GM19328 (cell line): Measurements from ENCODE around the gene DRD5.

Source experiments
- ATAC-seq: cut with Tn5 transposase; IDR thresholded peaks from one replicate; pipeline ENCODE4 v1.9.1; 2021; ENCODE audit warnings: mild to moderate bottlenecking, moderate library complexity; ENCODE audit not compliant: unreplicated experiment

DRD5 gene

DNA sequence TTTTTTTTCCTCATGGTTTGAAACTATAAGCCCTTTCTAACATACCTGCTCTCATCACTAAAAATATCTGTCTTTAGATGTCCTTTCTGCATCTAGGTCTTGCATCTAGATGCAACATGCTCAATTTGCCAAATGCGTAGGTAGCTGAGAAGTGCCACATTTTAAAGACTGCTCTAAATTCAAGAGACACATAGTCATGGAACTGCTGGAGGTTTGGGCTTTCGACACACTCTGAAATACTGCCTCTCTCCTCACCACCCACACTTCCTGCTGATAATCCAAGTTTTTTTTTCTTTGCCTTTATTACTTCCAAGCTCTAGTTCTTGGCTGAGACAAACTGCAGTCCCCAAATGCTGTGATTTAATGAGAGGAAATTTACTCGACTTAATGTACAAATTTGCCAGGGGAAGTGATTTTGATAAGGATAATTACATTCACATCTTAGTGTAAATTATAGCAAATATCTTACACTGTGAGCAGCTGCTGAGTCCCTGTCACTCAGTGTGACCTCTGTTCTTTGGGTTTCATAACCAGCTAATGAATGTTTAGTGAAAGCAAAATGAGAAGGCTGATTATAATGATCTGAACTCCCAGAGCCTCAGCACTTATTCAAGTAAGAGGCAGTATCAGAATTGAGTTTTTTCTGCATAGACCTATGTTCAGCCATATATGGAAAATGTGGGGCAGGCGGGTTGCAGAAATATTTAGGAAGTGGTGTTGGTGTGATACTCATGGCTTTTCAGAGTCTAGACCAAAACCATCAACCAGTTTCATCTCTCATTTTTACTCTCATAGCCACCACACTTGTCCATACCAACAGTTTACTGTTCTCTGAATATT, 31.3 kb downstream of the DRD5 start:
- ATAC-seq: peak; percentile 78

DNA sequence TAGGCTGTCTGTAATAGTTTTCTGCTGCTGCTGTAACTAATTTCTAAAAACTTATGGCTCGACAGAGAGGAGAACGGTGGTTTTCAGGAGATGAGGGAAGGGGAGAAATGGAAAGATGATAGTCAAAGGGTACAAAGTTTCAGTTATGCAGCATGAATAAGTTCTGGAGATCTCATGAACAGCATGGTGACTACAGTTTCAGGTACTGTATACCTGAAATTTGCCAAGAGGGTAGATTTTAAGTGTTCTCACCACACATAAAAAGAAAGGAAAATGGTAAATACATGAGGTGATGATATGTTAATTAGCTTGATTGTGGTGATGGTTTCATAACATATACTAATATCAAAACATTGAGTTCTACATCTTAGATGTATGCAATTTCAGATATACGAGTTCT, 34.9 kb downstream of the DRD5 start:
- ATAC-seq: no peak

DNA sequence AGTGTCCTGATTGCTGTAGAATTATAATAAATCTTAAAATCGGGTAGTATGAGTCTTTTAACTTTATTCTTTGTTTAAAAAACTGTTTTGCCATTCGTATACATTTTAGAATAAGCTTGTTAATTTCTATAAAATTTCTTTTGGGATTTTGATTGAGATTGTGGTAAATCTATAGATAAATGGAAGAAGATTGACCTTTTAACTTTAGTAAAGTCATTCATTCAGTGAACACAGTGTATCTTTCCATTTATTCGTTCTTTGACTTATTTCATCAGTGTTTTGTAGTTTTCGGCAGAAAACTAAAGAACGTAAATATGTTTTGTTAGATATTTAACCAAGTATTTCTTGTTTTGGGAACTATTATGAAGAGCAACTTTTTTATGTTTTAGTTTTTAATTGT, 38.9 kb downstream of the DRD5 start:
- ATAC-seq: no peak

DNA sequence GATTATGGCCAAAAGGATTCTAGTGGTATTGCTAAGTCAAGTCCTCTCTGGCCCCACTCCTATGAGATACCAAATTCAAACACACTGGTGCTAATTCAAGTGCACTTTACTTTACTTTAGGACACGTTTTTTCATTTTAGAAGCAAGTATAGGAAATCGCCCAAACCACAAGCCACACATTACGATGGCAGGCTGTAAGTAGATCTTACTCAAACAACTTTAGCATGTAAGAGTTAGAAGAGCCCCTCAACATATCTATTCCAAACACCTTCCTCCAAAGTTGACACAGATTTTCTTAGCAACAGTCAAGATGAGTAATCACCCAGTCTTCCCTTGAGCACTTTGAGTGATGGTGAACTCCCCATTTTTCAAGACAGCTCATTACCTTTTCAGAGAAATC, 43.6 kb downstream of the DRD5 start:
- no peak for ATAC-seq

DNA sequence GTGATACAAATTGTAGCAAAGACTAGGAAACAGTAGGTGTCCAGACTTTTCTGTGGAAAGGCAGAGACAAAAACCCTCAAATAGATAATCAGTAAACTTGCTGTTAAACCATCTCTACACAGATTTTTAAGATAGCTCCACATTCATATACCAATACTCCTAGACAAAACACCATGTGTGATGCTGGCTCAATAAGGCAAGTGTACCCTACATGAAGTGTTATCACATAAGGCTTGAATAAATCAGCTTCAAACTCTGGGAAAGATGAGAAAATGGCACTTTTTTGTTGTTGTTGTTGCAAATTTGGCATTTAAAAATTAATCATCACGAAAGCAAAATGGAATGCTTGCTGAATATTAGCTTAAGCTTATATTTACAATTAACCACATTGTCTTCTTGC, 45.1 kb downstream of the DRD5 start:
- no peak for ATAC-seq

DNA sequence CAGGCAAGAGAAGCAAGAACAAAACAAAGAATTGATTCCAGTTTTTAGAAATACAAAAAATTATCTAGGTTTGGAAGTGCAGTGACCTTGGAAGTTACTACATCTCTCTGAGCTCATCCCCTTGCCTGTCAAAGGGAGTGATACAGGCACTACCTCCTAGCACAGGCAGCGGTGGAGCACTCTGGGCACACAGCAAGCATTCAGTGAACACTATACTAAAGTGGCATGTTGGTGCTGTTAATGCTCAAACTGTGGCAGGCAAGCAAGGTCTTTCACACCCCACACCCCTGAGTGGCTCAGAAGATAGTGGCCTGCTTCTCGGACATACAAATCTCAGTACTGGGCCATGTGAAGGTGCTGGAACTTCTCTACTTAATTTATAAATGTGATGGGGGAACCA, 51.2 kb downstream of the DRD5 start:
- no peak for ATAC-seq

DNA sequence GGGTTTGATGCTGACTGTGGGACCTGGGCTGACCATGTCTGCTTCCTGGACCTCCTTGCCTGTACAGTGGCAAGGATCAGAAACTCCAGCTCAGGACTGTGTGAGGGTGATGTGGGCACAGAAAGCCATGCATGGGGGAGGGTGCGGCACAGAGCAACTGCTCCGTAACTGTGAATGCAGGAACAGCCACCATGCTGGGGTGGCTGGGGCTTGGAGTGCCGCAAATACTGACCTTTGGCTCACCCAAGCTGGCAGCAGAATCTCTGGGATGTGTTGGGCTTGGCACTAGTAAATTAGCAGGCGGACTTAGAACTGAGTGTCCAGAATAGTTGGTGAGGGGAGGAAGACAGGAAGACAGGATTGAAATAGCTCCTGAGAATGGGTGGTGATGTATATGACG, 52.0 kb downstream of the DRD5 start:
- ATAC-seq: no peak
